H1 (cell line): ENCODE data around the gene NRROS. TPM values are rescaled to one million over a fixed set of nuclear protein-coding genes. Genes with fewer than 3 reads are reported as not detected.

Experiments
- CTCF ChIA-PET: fragments of 300-600 bp; sonication (Branson Sonifier 250); formaldehyde crosslinking; loops from one replicate; lab custom pipeline; 2021; ENCODE audit not compliant: partially characterized antibody; lab: Charles Lee
- POLR2A ChIA-PET: fragments of 300-600 bp; sonication (Branson Sonifier 250); formaldehyde crosslinking; loops from one replicate; lab custom pipeline; 2021; ENCODE audit warnings: inconsistent platforms; ENCODE audit not compliant: partially characterized antibody; lab: Charles Lee
- DNase-seq, 2 experiments: peaks; one replicate each; pipeline versions ENCODE4 v3.0.0 to v3.0.0-alpha.2; 2010 to 2022; ENCODE audit warnings: low spot score in 2 of 2, low read depth in 1 of 2, mixed read lengths in 1 of 2
- FAIRE-seq: peaks from 2 replicates; lab custom pipeline; 2011; peaks lifted over from hg19 to GRCh38; lab: Jason Lieb, UNC
- H2AFZ ChIP-seq: 2 replicates; pipeline ENCODE4 v1.8.1; 2012; ENCODE audit warnings: low read length, inconsistent platforms
- H2AK5ac ChIP-seq: 2 replicates; pipeline ENCODE4 v1.6.1; 2013; ENCODE audit warnings: low read depth, low read length
- H2BK120ac ChIP-seq: replicated peaks from 2 replicates; pipeline ENCODE3; 2013; ENCODE audit warnings: low read depth, low read length, inconsistent platforms
- H2BK12ac ChIP-seq: 2 replicates; pipeline ENCODE4 v1.6.1; 2013; ENCODE audit warnings: low read depth, low read length
- H2BK15ac ChIP-seq: 2 replicates; pipeline ENCODE4 v1.6.1; 2013; ENCODE audit warnings: low read length
- H2BK20ac ChIP-seq: 2 replicates; pipeline ENCODE4 v1.6.1; 2013; ENCODE audit warnings: low read length
- H2BK5ac ChIP-seq: 2 replicates; pipeline ENCODE4 v1.6.1; 2013; ENCODE audit warnings: low read depth, low read length
- H3K14ac ChIP-seq: 2 replicates; pipeline ENCODE4 v1.6.1; 2013; ENCODE audit warnings: inconsistent platforms; ENCODE audit not compliant: insufficient read length
- H3K18ac ChIP-seq: 2 replicates; pipeline ENCODE4 v1.6.1; 2013; ENCODE audit warnings: low read length; ENCODE audit errors: extremely low read depth
- H3K23ac ChIP-seq: 2 replicates; pipeline ENCODE4 v1.6.1; 2013; ENCODE audit warnings: inconsistent platforms; ENCODE audit not compliant: insufficient read length
- H3K23me2 ChIP-seq: 2 replicates; pipeline ENCODE4 v1.6.1; 2013; ENCODE audit warnings: low read depth, low read length
- H3K27ac ChIP-seq: 2 replicates; pipeline ENCODE4 v1.6.1; 2011; ENCODE audit warnings: low read depth, low read length, inconsistent platforms
- H3K27me3 ChIP-seq, 4 experiments: replicated peaks in 1 of 4; 1 replicate in 1 of 4; 2 replicates in 3 of 4; pipeline versions ENCODE4 v1.6.1 to v1.8.1; 2011 to 2013; ENCODE audit warnings: low read length in 3 of 4, mild to moderate bottlenecking in 3 of 4, inconsistent platforms in 2 of 4, mixed read lengths in 2 of 4, moderate library complexity in 1 of 4; ENCODE audit not compliant: control insufficient read depth in 3 of 4, insufficient read depth in 3 of 4; ENCODE audit errors: extremely low read depth in 1 of 4
- H3K36me3 ChIP-seq, 4 experiments: 2 replicates each; pipeline versions ENCODE4 v1.6.1 to v1.8.1; 2011 to 2013; ENCODE audit warnings: mild to moderate bottlenecking in 4 of 4, low read length in 3 of 4, moderate library complexity in 2 of 4, control low read depth in 1 of 4, inconsistent platforms in 1 of 4; ENCODE audit not compliant: insufficient read depth in 4 of 4, control insufficient read depth in 2 of 4
- H3K4ac ChIP-seq: replicated peaks from 2 replicates; pipeline ENCODE3; 2013; ENCODE audit warnings: low read length, low read depth, mixed read lengths, inconsistent platforms; ENCODE audit not compliant: insufficient read length
- H3K4me1 ChIP-seq, 4 experiments: replicated peaks in 1 of 4; 1 replicate in 1 of 4; 2 replicates in 3 of 4; pipeline versions ENCODE4 v1.6.1 to v1.8.1; 2011 to 2013; ENCODE audit warnings: low read length in 3 of 4, inconsistent platforms in 2 of 4, mixed read lengths in 1 of 4; ENCODE audit not compliant: insufficient read depth in 4 of 4, control insufficient read depth in 3 of 4
- H3K4me2 ChIP-seq, 2 experiments: 2 replicates each; pipeline versions ENCODE4 v1.6.1 to v1.8.1; 2011 to 2013; ENCODE audit warnings: low read depth in 2 of 2, low read length in 2 of 2, control low read depth in 1 of 2, inconsistent platforms in 1 of 2, mild to moderate bottlenecking in 1 of 2; ENCODE audit not compliant: insufficient read depth in 1 of 2
- H3K4me3 ChIP-seq, 4 experiments: fragments of 200-600, 300-600 bp in 1 of 4; sonication (generic), shearing (Covaris generic), sonication (Bioruptor Twin) in 1 of 4; 2 replicates each; pipeline versions ENCODE4 v1.5.1 to v1.8.1; 2011 to 2016; ENCODE audit warnings: low read length in 4 of 4, low read depth in 3 of 4, control low read depth in 2 of 4, inconsistent platforms in 2 of 4, mild to moderate bottlenecking in 2 of 4, mixed read lengths in 1 of 4, moderate library complexity in 1 of 4; ENCODE audit not compliant: insufficient read depth in 2 of 4; ENCODE audit errors: extremely low read depth in 1 of 4
- H3K56ac ChIP-seq: replicated peaks from 2 replicates; pipeline ENCODE3; 2013; ENCODE audit warnings: low read depth, mild to moderate bottlenecking, mixed read lengths, low read length, inconsistent platforms; ENCODE audit not compliant: insufficient read length
- H3K79me1 ChIP-seq: 2 replicates; pipeline ENCODE4 v1.6.1; 2013; ENCODE audit warnings: low read depth, low read length, control low read depth
- H3K79me2 ChIP-seq, 2 experiments: 2 replicates each; pipeline versions ENCODE4 v1.6.1 to v1.8.1; 2012 to 2013; ENCODE audit warnings: low read length in 2 of 2, mild to moderate bottlenecking in 2 of 2, inconsistent platforms in 1 of 2; ENCODE audit not compliant: insufficient read depth in 2 of 2, control insufficient read depth in 1 of 2
- H3K9ac ChIP-seq, 4 experiments: replicated peaks in 1 of 4; 1 replicate in 1 of 4; 2 replicates in 3 of 4; pipeline versions ENCODE4 v1.6.1 to v1.8.1; 2011 to 2013; ENCODE audit warnings: low read depth in 3 of 4, low read length in 3 of 4, control low read depth in 2 of 4, mild to moderate bottlenecking in 2 of 4, moderate library complexity in 2 of 4, inconsistent platforms in 1 of 4; ENCODE audit errors: extremely low read depth in 1 of 4
- H3K9me3 ChIP-seq, 2 experiments: 2 replicates each; pipeline versions ENCODE4 v1.6.1 to v1.8.1; 2012 to 2013; ENCODE audit warnings: mild to moderate bottlenecking in 2 of 2, moderate library complexity in 2 of 2, control low read depth in 1 of 2, inconsistent platforms in 1 of 2, low read depth in 1 of 2, low read length in 1 of 2, mixed read lengths in 1 of 2; ENCODE audit not compliant: insufficient read depth in 2 of 2
- H4K20me1 ChIP-seq, 2 experiments: replicated peaks in 1 of 2; 2 replicates each; pipeline versions ENCODE3 to v1.8.1; 2011 to 2013; ENCODE audit warnings: inconsistent platforms in 2 of 2, low read length in 2 of 2, mild to moderate bottlenecking in 1 of 2; ENCODE audit not compliant: insufficient read depth in 2 of 2, control insufficient read depth in 1 of 2
- H4K5ac ChIP-seq: 2 replicates; pipeline ENCODE4 v1.6.1; 2013; ENCODE audit warnings: low read length, low read depth, mixed read lengths, inconsistent platforms; ENCODE audit not compliant: insufficient read length
- H4K8ac ChIP-seq: 2 replicates; pipeline ENCODE4 v1.8.0; 2013; ENCODE audit warnings: mild to moderate bottlenecking, moderate library complexity, low read length, inconsistent platforms; ENCODE audit not compliant: insufficient read depth; ENCODE audit errors: extremely low read depth
- H4K91ac ChIP-seq: replicated peaks from 2 replicates; pipeline ENCODE3; 2013; ENCODE audit warnings: low read length, mixed read lengths, inconsistent platforms; ENCODE audit not compliant: insufficient read length
- ASH2L ChIP-seq: fragments of 200-600, 300-600 bp; sonication (generic); IDR thresholded peaks from one replicate; pipeline ENCODE4 v1.7.1; 2017; ENCODE audit warnings: low read length
- EGR1 ChIP-seq: IDR thresholded peaks from 2 replicates; pipeline ENCODE4 v1.6.1; 2011; ENCODE audit warnings: low read depth, low read length, borderline replicate concordance
- FOSL1 ChIP-seq: IDR thresholded peaks from 2 replicates; pipeline ENCODE4 v1.6.1; 2011; ENCODE audit warnings: mild to moderate bottlenecking, low read depth, low read length, moderate library complexity; ENCODE audit not compliant: insufficient read depth
- HDAC6 ChIP-seq: IDR thresholded peaks from one replicate; pipeline ENCODE4 v1.7.1; 2012; ENCODE audit warnings: low read depth, mild to moderate bottlenecking, inconsistent platforms, low read length, moderate library complexity
- RBBP5 ChIP-seq: IDR thresholded peaks from 2 replicates; pipeline ENCODE4 v1.7.1; 2012; ENCODE audit warnings: low read depth, mild to moderate bottlenecking, inconsistent platforms, low read length, moderate library complexity, borderline replicate concordance
- RFX5 ChIP-seq: IDR thresholded peaks from 2 replicates; pipeline ENCODE4 v1.6.1; 2011; ENCODE audit warnings: low read depth, low read length, improper control_type of control experiment, borderline replicate concordance
- SUZ12 ChIP-seq: fragments of 200-600 bp; sonication (generic); IDR thresholded peaks from 2 replicates; pipeline ENCODE4 v1.6.1; 2012; ENCODE audit warnings: mild to moderate bottlenecking, inconsistent platforms, low read length, moderate library complexity, mixed read lengths
- TAF1 ChIP-seq: IDR thresholded peaks from 2 replicates; pipeline ENCODE4 v1.6.1; 2011; ENCODE audit warnings: mild to moderate bottlenecking, low read depth, low read length
- TBP ChIP-seq: IDR thresholded peaks from 2 replicates; pipeline ENCODE4 v1.6.1; 2011; ENCODE audit warnings: low read depth, low read length, improper control_type of control experiment
- WGBS, 2 experiments: shearing (Covaris generic) in 1 of 2; methylation state at CpG; one replicate each; pipeline versions ENCODE4 v1.1.6 to v1.1.7; 2013 to 2015; ENCODE audit warnings: low lambda C conversion rate in 2 of 2, mixed read lengths in 2 of 2, inconsistent platforms in 1 of 2, low coverage in 1 of 2, missing lambda C conversion rate in 1 of 2; ENCODE audit not compliant: insufficient replicate concordance in 2 of 2, insufficient coverage in 1 of 2, insufficient read length in 1 of 2; ENCODE audit errors: extremely low coverage in 1 of 2, missing lambda C conversion rate in 1 of 2; 5-methylcytosine and 5-hydroxymethylcytosine counted together
- polyA plus RNA-seq, 7 experiments: library from polyadenylated mRNA; depleted of rRNA in 3 of 7; stranded (reverse) in 5 of 7; unstranded in 2 of 7; fragments of >200 nt in 5 of 7; fragments of 200-250 nt in 2 of 7; gene quantifications; 1 replicate in 5 of 7; 2 replicates in 1 of 7; 4 replicates in 1 of 7; pipeline versions ENCODE4 v1.2.1 to v1.2.3, GENCODE V29; 2011 to 2013; ENCODE audit warnings: missing spikeins in 2 of 7, mixed read lengths in 2 of 7
- total RNA-seq: library from RNA; stranded (reverse); fragmentation: NEBNext Ultra II Directional; extraction: Animal tissue kit (Norgen Biotek cat#: 25700); gene quantifications from 2 replicates; pipeline ENCODE4 v1.2.1, GENCODE V29; 2021
- TF ChIP-seq, protein P1 (sequence below): IDR thresholded peaks from 2 replicates; pipeline ENCODE4 v1.6.1; 2012; ENCODE audit warnings: inconsistent platforms

NRROS gene
- total and polyA plus RNA-seq, 2 of the 8 experiments (the other 6 are each of a cell fraction or from before 2014, with no cell fraction given) = 5.3 to 7.3 TPM

DNA sequence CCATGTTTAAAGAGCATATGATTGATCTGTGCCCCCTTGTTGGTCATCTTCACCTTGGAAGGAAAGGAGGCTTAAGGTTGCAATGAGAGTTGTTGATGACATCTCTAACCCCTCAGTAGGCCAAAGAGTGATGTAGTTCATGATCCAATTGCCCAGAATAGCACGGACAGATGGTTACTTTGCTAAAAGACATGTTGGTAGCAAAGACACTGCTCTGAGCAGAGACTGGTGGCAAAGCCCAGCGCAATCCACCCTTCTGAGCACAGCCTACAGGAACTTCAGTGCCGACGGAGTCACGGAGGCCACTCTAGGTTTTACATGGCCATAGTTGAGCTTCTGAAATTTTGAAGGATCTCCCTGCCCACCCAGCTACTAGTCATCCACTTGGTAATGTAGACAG, 49.2 kb upstream of the NRROS start:
- 93% methylated on average over 5 of the region's 5 CpGs; no CpG with 5 or more reads in 1 of the 2 experiments for WGBS, 2 experiments
- no peak overlapping the region for H3K27ac ChIP-seq
- no peak overlapping the region for H3K56ac ChIP-seq
- H2BK5ac ChIP-seq = no peak overlapping the region
- H3K4me2 ChIP-seq = no peak overlapping the region
- H3K18ac ChIP-seq = no peak overlapping the region
- H4K5ac ChIP-seq = no peak overlapping the region
- no peak overlapping the region for H2BK12ac ChIP-seq
- no peak overlapping the region for H3K9ac ChIP-seq
- peaks cover 0 to 5% (median under 1%) of the 10 kb centered on the region in 4 experiments; a peak in 2 of 8 replicates for H3K36me3 ChIP-seq
- no peaks in the 10 kb centered on the region for H3K79me2 ChIP-seq
- no peak overlapping the region for H3K4ac ChIP-seq
- H3K4me1 ChIP-seq = no peaks in the 10 kb centered on the region
- H4K91ac ChIP-seq = no peak overlapping the region
- H3K23me2 ChIP-seq = no peaks in the 10 kb centered on the region
- no peak overlapping the region for H2BK120ac ChIP-seq
- no peak overlapping the region for H4K8ac ChIP-seq
- H2AFZ ChIP-seq = no peak overlapping the region
- no peak overlapping the region for H2BK15ac ChIP-seq
- H3K9me3 ChIP-seq = no peaks in the 10 kb centered on the region
- H3K23ac ChIP-seq = no peak overlapping the region
- POLR2A ChIA-PET = interaction anchor here (0.6 to 1.1 kb wide), 2 partner anchors 11 to 359 kb away, joined by 3 read pairs; no protein-coding TSS in a partner anchor
- H2AK5ac ChIP-seq = no peak overlapping the region
- H2BK20ac ChIP-seq = no peak overlapping the region
- FAIRE-seq (no peak), DNase-seq (no peak)
- H4K20me1 ChIP-seq = peaks cover 0 to 2% of the 10 kb centered on the region in 2 experiments
- H3K4me3 ChIP-seq = no peak overlapping the region
- no peaks in the 10 kb centered on the region for H3K27me3 ChIP-seq
- CTCF ChIA-PET = interaction anchor here (0.6 to 2.9 kb wide), 9 partner anchors 10 to 820 kb away, joined by 3 to 8 read pairs (median 3); no protein-coding TSS in a partner anchor
- no peak overlapping the region for H3K14ac ChIP-seq
- no peak for TF ChIP-seq TAF1
- TF ChIP-seq RBBP5 = no peak
- no peak for TF ChIP-seq FOSL1
- no peak for TF ChIP-seq EGR1
- TF ChIP-seq, protein P1, sequence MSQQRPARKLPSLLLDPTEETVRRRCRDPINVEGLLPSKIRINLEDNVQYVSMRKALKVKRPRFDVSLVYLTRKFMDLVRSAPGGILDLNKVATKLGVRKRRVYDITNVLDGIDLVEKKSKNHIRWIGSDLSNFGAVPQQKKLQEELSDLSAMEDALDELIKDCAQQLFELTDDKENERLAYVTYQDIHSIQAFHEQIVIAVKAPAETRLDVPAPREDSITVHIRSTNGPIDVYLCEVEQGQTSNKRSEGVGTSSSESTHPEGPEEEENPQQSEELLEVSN = no peak
- no peak for TF ChIP-seq ASH2L
- TF ChIP-seq RFX5 = no peak
- no peak for TF ChIP-seq HDAC6
- no peak for TF ChIP-seq TBP
- TF ChIP-seq SUZ12 = no peak
- no peaks in the 10 kb centered on the region for H3K79me1 ChIP-seq
